ENCODE results near the gene FADS3. TPM values are rescaled to one million over a fixed set of nuclear protein-coding genes. Genes with fewer than 3 reads are reported as not detected.

The FADS3 gene
- total and polyA plus RNA-seq, 2 of the 13 experiments (the other 11 are each of a cell fraction or from before 2014, with no cell fraction given): 13.4 to 23.2 TPM

- 0 out of 2 replicates have a peak, but pooled peaks have one; percentile 30 for TF ChIP-seq ZNF350 (CRISPR knock-in tag; IDR thresholded peaks at IDR 0.05; ENCODE audit: borderline replicate concordance, low read depth)
- 0 out of 2 replicates have a peak, but pooled peaks have one; percentile 25 for TF ChIP-seq ARNTL (CRISPR knock-in tag; IDR thresholded peaks at IDR 0.05)
- no peak for TF ChIP-seq ZBTB1 (CRISPR knock-in tag; IDR thresholded peaks at IDR 0.05; ENCODE audit: borderline replicate concordance)
- peak; percentile 44; the same call in 1 of the 2 replicates for TF ChIP-seq KDM2A (CRISPR knock-in tag; IDR thresholded peaks at IDR 0.05; ENCODE audit: borderline replicate concordance, low read depth)
- TF ChIP-seq DNMT1 (CRISPR knock-in tag; IDR thresholded peaks at IDR 0.05): peak; percentile 68
- TF ChIP-seq NR2F6 (IDR thresholded peaks at IDR 0.05): peak; percentile 80
- TF ChIP-seq NR2F6 (CRISPR knock-in tag; IDR thresholded peaks at IDR 0.05): peak; percentile 69; the same call in 1 of the 2 replicates
- TF ChIP-seq CENPT (CRISPR knock-in tag; IDR thresholded peaks at IDR 0.05; ENCODE audit: low read depth): peak; percentile 50; the same call in 1 of the 2 replicates
- no peak for TF ChIP-seq ZNF670 (CRISPR knock-in tag; IDR thresholded peaks at IDR 0.05; ENCODE audit: borderline replicate concordance)
- TF ChIP-seq CHCHD3 (CRISPR knock-in tag; IDR thresholded peaks at IDR 0.05): peak; percentile 36
- peak; percentile 53 for TF ChIP-seq BHLHE40 (IDR thresholded peaks at IDR 0.05; ENCODE audit: low read length)
- TF ChIP-seq, protein P1, sequence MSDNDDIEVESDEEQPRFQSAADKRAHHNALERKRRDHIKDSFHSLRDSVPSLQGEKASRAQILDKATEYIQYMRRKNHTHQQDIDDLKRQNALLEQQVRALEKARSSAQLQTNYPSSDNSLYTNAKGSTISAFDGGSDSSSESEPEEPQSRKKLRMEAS (IDR thresholded peaks at IDR 0.05): peak; percentile 51
- TF ChIP-seq HDAC1 (CRISPR knock-in tag; IDR thresholded peaks at IDR 0.05): peak; percentile 51; the same call in 1 of the 2 replicates
- TF ChIP-seq GABPB1 (CRISPR knock-in tag; IDR thresholded peaks at IDR 0.05): peak; percentile 45; the same call in 1 of the 2 replicates
- TF ChIP-seq ZNF800 (CRISPR knock-in tag; IDR thresholded peaks at IDR 0.05): 0 out of 2 replicates have a peak, but pooled peaks have one; percentile 7
- no peak for TF ChIP-seq ZNF446 (CRISPR knock-in tag; IDR thresholded peaks at IDR 0.05)
- peak; percentile 68; the same call in 1 of the 2 replicates for TF ChIP-seq TBX2 (CRISPR knock-in tag; IDR thresholded peaks at IDR 0.05; ENCODE audit: borderline replicate concordance)
- peak; percentile 48; the same call in 1 of the 2 replicates for TF ChIP-seq SMAD1 (CRISPR knock-in tag; IDR thresholded peaks at IDR 0.05; ENCODE audit: borderline replicate concordance, low read depth)
- 0 out of 2 replicates have a peak, but pooled peaks have one; percentile 36 for TF ChIP-seq HDAC2 (CRISPR knock-in tag; IDR thresholded peaks at IDR 0.05)
- TF ChIP-seq MYPOP (CRISPR knock-in tag; IDR thresholded peaks at IDR 0.05): no peak
Observed at GRCh38 chr11:61890529-61891330, 615 bp downstream of the FADS3 start (continued).
